Measurements from ENCODE around the gene LHFPL6. TPM values are rescaled to one million over a fixed set of nuclear protein-coding genes. Genes with fewer than 3 reads are reported as not detected.

Gene LHFPL6
- total RNA-seq, 6 experiments from 2014 or later: 57.5 to 75.3 (median 61.4) TPM

- Mint-ChIP-seq H3K4me1 (ENCODE audit: low read depth) (peaks cover 57% of the 10 kb centered on the region), H3K9me3 (no peaks in the 10 kb centered on the region), H3K4me3 (peak overlapping the region; percentile 97), H3K36me3 (ENCODE audit: low read depth) (peaks cover 14% of the 10 kb centered on the region), H3K27ac (peak overlapping the region; percentile 77), H3K27me3 (ENCODE audit: insufficient read depth) (no peaks in the 10 kb centered on the region; the same call in 1 of the 2 replicates)
- TF ChIP-seq, protein P1, sequence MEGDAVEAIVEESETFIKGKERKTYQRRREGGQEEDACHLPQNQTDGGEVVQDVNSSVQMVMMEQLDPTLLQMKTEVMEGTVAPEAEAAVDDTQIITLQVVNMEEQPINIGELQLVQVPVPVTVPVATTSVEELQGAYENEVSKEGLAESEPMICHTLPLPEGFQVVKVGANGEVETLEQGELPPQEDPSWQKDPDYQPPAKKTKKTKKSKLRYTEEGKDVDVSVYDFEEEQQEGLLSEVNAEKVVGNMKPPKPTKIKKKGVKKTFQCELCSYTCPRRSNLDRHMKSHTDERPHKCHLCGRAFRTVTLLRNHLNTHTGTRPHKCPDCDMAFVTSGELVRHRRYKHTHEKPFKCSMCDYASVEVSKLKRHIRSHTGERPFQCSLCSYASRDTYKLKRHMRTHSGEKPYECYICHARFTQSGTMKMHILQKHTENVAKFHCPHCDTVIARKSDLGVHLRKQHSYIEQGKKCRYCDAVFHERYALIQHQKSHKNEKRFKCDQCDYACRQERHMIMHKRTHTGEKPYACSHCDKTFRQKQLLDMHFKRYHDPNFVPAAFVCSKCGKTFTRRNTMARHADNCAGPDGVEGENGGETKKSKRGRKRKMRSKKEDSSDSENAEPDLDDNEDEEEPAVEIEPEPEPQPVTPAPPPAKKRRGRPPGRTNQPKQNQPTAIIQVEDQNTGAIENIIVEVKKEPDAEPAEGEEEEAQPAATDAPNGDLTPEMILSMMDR (IDR thresholded peaks at IDR 0.05): no peak
- DNase-seq: peak; percentile 12
Observed at GRCh38 chr13:39602277-39602613, 748 bp downstream of the LHFPL6 start.

- H3K36me3 Mint-ChIP-seq (ENCODE audit: low read depth): peaks cover 14% of the 10 kb centered on the region
- peak overlapping the region; percentile 77 for H3K27ac Mint-ChIP-seq
- peaks cover 63% of the 10 kb centered on the region for H3K4me1 Mint-ChIP-seq (ENCODE audit: low read depth)
Observed at GRCh38 chr13:39601636-39602035, 1.4 kb downstream of the LHFPL6 start.

GRCh38 chr13:39600766-39601165, 2.2 kb downstream of the LHFPL6 start:
- peak overlapping the region; percentile 97 for H3K4me3 Mint-ChIP-seq

More at GRCh38 chr13:39601636-39602035, 1.4 kb downstream of the LHFPL6 start:
- Mint-ChIP-seq H3K4me3 (peak overlapping the region; percentile 97), H3K9me3 (no peaks in the 10 kb centered on the region), H3K27me3 (ENCODE audit: insufficient read depth) (no peaks in the 10 kb centered on the region; the same call in 1 of the 2 replicates)
- TF ChIP-seq, protein P1 (IDR thresholded peaks at IDR 0.05): no peak
- DNase-seq: no peak

DNA sequence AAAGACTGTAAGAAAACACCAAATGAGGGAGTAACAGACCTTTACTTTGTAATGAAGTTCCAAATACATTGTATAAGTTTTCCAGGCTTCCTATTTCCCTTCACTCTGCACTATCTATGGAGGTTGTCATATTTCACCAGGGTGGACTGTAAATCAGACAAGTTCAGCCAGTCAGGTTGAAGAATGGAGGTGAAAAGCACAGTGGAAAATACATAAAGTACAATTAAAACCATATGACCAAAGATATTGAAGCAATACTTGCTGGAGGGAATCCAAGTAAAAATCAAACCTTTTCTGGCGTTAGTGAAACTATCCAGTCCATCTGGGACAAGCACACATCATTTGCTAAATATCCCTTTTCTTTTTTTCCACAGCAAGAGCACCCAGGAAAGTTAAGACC, 3.2 kb downstream of the LHFPL6 start:
- Mint-ChIP-seq H3K4me1 (ENCODE audit: low read depth) (peaks cover 69% of the 10 kb centered on the region), H3K9me3 (no peaks in the 10 kb centered on the region), H3K36me3 (ENCODE audit: low read depth) (peaks cover 23% of the 10 kb centered on the region), H3K27ac (peak overlapping the region; percentile 28; the same call in 1 of the 2 replicates), H3K27me3 (ENCODE audit: insufficient read depth) (no peaks in the 10 kb centered on the region; the same call in 1 of the 2 replicates), H3K4me3 (peak overlapping the region; percentile 97)
- DNase-seq: no peak
- TF ChIP-seq, protein P1 (IDR thresholded peaks at IDR 0.05): no peak

More at GRCh38 chr13:39600766-39601165, 2.2 kb downstream of the LHFPL6 start:
- Mint-ChIP-seq H3K36me3 (ENCODE audit: low read depth) (peaks cover 15% of the 10 kb centered on the region), H3K4me1 (ENCODE audit: low read depth) (peaks cover 69% of the 10 kb centered on the region), H3K9me3 (no peaks in the 10 kb centered on the region), H3K27me3 (ENCODE audit: insufficient read depth) (no peaks in the 10 kb centered on the region; the same call in 1 of the 2 replicates), H3K27ac (no peak overlapping the region)
- DNase-seq: no peak
- TF ChIP-seq, protein P1 (IDR thresholded peaks at IDR 0.05): peak; percentile 20; the same call in 1 of the 2 replicates

DNA sequence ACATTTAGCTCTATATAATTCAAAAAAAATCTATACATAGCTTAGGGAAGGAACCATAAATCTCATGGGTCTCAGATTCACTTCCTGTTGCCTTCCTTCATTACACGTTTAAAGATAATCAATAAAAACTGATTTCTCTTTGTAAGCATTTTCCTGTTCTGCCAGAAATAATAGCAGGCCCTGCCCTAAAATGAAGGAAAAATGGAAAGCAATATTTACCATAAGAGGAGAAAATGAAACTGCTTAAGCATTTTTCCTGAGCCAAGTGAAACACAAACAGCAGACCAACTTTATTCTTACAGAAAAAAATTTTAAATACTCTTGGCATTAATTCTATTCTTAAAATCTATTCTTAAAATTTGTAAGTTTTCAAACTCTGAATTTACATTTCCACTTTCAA, 4.0 kb downstream of the LHFPL6 start:
- Mint-ChIP-seq H3K27ac (0 out of 2 replicates have a peak overlapping the region, but pooled peaks have one; percentile 38), H3K4me3 (peak overlapping the region; percentile 97), H3K27me3 (ENCODE audit: insufficient read depth) (no peaks in the 10 kb centered on the region), H3K4me1 (ENCODE audit: low read depth) (peaks cover 66% of the 10 kb centered on the region), H3K36me3 (ENCODE audit: low read depth) (peaks cover 30% of the 10 kb centered on the region), H3K9me3 (no peaks in the 10 kb centered on the region; the same call in 1 of the 2 replicates)
- TF ChIP-seq, protein P1 (IDR thresholded peaks at IDR 0.05): no peak
- DNase-seq: no peak

All from HFFc6 (cell line).